GM21529 (cell line): ENCODE measurements around the gene KCNJ16.

Source experiments
- ATAC-seq: cut with Tn5 transposase; IDR thresholded peaks from one replicate; pipeline ENCODE4 v1.9.1; 2021; ENCODE audit not compliant: unreplicated experiment

Gene KCNJ16

DNA sequence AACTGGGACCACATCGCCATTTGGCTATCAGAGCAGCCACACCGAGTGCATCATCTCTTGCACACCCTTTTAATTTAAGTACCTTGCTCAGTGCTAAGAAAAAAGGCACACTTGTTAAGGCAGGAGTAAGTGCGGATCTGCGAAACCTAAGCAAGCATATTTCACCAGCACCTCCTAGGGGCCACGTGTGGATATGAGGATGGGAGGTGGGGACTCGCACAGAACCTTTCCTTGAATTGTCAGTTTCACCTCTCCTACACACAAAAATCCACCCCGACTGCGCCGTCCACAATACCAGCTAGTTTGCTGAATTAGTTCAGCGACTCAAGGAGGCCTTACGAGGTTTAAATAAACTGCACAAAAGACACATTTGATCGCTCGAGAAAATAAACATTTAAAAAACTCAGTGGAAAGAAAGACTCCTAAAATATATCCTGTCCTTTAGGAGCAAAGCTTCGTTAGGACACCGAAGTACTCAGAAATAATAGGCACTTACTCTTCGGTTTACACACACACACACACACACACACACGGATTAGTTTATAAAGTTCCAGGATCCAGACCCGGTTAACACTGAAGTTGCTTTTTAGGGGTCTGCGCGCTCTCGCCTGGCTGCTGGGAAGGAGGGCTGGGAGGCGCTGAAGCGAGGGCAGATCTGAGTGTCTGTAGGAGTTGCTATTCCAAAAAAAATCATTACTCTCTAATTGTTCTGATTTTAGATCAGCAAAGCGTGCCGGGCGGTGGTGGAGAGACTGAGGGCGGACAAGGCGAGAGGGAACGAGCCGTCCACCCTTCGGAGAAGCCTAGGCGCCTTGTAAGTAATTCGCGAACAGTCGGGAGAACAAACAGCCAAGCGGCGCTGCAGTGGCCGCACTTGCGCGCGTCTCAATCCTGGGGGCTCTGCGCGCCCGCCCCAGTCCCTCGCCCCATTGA lies 93.3 kb downstream of the KCNJ16 start:
- ATAC-seq = peak; percentile 30

- ATAC-seq = peak; percentile 95
These were observed 94.1 kb downstream of the KCNJ16 start, which contains the start of gene KCNJ2 for GRCh38 chr17:70168977-70169708. Gene KCNJ2, plus strand, starts transcription at chr17:70169532. Its CDS starts 5,508 bp downstream, at chr17:70175040.

- no peak for ATAC-seq
These were observed 94.9 kb downstream of the KCNJ16 start for GRCh38 chr17:70169709-70170597.

DNA sequence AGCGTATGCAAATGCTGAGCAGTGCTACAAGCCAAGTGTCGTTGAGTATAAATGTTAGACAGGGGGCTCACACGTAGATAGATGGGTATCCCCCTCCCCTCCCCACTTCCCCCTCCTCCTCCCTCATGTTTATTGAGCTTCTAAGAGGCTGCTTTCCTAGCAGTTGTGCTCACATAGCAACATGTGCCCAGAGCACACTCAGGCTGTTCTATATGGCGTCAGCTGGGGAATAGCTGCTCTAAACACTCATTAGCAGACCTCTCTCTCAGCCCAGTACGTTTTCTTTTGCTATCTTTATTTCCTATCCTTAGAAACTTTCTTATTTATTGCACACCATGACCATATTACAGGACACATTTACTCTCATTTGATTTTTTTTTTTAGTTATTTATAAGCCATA lies 96.1 kb downstream of the KCNJ16 start:
- no peak for ATAC-seq

GRCh38 chr17:70172449-70172848 lies 97.4 kb downstream of the KCNJ16 start:
- no peak for ATAC-seq

DNA sequence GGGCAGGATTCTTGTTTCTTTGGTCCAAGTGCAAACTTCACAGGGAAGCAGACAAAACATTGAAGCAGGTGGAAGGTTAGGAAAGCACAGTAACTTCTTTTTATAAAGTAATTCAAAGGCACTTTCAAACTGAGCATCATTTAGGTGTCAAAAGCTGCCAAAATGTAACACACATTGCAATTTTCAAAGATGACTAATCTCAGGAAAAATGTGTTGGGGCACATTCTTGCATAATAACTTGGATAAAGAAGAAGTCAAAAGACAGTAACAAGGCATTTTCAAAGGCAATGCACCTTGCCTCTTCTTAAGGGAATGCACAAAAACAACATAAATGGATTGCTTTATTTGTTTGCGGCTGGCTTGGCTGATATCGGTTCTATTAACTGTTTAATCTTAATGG lies 97.9 kb downstream of the KCNJ16 start:
- no peak for ATAC-seq

GRCh38 chr17:70173681-70174080 lies 98.7 kb downstream of the KCNJ16 start:
- no peak for ATAC-seq

DNA sequence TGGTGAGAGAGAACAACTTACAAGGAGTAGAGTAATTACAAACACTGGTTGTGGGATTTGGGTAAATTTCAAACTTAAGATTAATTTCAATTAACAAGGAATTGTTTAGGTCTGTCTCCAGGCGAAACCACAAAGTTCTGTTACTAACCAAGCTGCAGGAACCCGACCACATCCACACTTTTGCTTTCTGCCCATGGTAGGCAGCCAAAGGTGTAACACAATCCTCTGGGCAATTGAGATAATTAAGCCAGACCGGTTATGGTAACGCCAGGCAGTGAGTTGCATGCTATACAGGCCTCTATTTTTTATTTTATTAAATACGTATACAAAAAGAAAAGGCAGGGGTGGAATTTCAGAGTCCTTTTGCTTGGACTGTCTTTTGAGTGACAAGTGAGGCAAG lies 106.4 kb downstream of the KCNJ16 start:
- ATAC-seq = no peak

DNA sequence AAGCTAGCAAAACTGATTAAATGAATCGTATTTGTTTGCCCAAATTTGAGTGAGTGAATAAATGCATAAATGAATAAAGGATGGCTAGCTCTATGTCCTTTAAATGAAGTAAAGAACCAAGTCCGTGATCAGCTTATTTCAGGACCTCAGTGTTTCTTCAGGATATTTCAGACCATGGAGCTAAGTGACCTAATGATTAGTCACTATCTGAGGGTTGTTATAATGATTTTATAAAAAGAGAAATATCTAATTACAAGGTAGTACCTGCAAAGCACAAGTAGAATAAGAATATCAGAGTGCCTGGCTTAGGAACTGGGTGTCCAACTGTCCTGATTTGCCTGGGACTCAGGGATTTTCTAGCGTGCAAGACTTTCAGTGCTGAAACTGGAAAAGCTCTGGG lies 106.8 kb downstream of the KCNJ16 start:
- ATAC-seq = no peak

DNA sequence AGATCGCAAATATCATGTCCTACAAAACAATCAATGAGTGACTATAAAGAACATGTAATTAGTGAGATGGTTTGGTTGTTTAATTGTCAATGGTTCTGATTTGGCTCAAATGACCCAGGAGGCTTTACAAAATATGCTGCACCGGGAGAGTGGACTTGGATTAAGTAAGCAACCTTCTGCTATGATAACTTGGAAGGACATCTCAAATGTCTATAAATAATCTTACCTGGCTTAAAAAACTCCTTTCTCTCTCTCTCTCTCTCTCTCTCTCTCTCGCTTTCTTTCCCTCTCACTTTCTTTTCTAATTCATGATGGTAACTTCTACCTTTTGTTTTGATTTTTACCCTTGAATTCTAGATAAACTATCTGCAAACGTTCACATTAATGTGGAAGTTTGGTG lies 108.5 kb downstream of the KCNJ16 start:
- no peak for ATAC-seq

- no peak for ATAC-seq
These were observed 109.2 kb downstream of the KCNJ16 start for GRCh38 chr17:70184207-70184606.

- ATAC-seq = no peak
These were observed 109.7 kb downstream of the KCNJ16 start for GRCh38 chr17:70184770-70185169.
